ENCODE data around the gene DDX52. TPM values are rescaled to one million over a fixed set of nuclear protein-coding genes. Genes with fewer than 3 reads are reported as not detected.

DDX52 gene
- total and polyA plus RNA-seq, 7 donors = 7.6 to 21.2 (median 16.5) TPM

DNA sequence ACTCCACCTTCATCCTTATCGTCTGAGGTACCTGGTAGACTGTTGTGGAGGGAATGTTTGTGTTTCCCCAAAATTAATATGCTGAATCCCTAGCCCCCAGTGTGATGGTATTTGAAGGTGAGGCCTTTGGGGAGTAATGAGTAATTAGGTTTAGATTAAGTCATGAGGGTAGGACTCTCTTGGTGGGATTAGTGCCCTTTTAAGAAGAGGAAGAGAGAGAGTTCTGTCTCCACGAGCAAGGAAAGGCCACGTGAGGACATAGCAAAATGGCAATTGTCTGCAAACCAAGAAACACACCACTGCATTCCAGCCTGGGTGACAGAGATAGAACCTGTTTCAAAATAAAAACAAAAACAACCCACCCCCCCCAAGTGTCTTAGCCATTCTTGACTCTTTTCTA is 21.0 kb upstream of the DDX52 start:
- intact Hi-C loops (cut with DNase I) = no loop called here
- H3K36me3 ChIP-seq = no peaks in the 10 kb centered on the region
- 84 to 90% methylated on average over 3 of the region's 3 CpGs for WGBS, 2 donors

DNA sequence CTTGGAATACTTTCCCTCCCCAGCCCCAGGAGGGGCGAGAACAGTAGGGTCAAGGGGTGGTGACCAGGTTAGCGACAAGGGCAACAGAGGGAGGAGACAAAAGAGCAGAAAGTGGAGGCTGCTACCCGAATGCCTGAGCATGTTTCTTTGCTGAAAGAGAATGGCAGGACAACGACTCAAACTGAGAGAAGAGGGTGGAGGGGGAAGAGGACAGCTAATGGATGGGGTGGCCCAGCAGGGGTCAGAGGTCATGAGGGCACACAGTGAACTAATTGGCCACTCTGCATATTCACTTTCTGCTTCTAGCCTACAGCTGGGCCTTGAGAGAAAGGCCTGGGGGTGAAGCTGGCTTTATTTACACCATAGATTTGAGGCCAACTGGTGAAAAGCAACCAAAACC is 19.1 kb upstream of the DDX52 start:
- DNase-seq = no peak
- intact Hi-C loops (cut with DNase I) = no loop called here
- WGBS, 2 donors = 37 to 64% methylated on average over 4 of the region's 4 CpGs
- Histone ChIP-seq H3K4me3 (no peak overlapping the region), H3K9me3 (no peaks in the 10 kb centered on the region), H3K27me3 (no peaks in the 10 kb centered on the region), H3K27ac (no peak overlapping the region), H3K36me3 (no peaks in the 10 kb centered on the region), H3K4me1 (no peaks in the 10 kb centered on the region)
- TF ChIP-seq EP300 (IDR thresholded peaks at IDR 0.05) = no peak
- no peak for TF ChIP-seq POLR2AphosphoS5 (IDR thresholded peaks at IDR 0.05)
- TF ChIP-seq, protein P1, sequence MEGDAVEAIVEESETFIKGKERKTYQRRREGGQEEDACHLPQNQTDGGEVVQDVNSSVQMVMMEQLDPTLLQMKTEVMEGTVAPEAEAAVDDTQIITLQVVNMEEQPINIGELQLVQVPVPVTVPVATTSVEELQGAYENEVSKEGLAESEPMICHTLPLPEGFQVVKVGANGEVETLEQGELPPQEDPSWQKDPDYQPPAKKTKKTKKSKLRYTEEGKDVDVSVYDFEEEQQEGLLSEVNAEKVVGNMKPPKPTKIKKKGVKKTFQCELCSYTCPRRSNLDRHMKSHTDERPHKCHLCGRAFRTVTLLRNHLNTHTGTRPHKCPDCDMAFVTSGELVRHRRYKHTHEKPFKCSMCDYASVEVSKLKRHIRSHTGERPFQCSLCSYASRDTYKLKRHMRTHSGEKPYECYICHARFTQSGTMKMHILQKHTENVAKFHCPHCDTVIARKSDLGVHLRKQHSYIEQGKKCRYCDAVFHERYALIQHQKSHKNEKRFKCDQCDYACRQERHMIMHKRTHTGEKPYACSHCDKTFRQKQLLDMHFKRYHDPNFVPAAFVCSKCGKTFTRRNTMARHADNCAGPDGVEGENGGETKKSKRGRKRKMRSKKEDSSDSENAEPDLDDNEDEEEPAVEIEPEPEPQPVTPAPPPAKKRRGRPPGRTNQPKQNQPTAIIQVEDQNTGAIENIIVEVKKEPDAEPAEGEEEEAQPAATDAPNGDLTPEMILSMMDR (IDR thresholded peaks at IDR 0.05) = no peak
- no peak for TF ChIP-seq POLR2A (IDR thresholded peaks at IDR 0.05)

More for the DNA sequence above, 21.0 kb upstream of the DDX52 start:
- H3K27me3 ChIP-seq = no peaks in the 10 kb centered on the region
- H3K4me1 ChIP-seq = no peaks in the 10 kb centered on the region
- H3K27ac ChIP-seq = no peak overlapping the region
- H3K4me3 ChIP-seq = no peak overlapping the region
- H3K9me3 ChIP-seq = no peaks in the 10 kb centered on the region
- DNase-seq = no peak
- no peak for TF ChIP-seq EP300 (IDR thresholded peaks at IDR 0.05)
- no peak for TF ChIP-seq POLR2A (IDR thresholded peaks at IDR 0.05)
- TF ChIP-seq POLR2AphosphoS5 (IDR thresholded peaks at IDR 0.05) = no peak
- TF ChIP-seq, protein P1 (IDR thresholded peaks at IDR 0.05) = no peak

DNA sequence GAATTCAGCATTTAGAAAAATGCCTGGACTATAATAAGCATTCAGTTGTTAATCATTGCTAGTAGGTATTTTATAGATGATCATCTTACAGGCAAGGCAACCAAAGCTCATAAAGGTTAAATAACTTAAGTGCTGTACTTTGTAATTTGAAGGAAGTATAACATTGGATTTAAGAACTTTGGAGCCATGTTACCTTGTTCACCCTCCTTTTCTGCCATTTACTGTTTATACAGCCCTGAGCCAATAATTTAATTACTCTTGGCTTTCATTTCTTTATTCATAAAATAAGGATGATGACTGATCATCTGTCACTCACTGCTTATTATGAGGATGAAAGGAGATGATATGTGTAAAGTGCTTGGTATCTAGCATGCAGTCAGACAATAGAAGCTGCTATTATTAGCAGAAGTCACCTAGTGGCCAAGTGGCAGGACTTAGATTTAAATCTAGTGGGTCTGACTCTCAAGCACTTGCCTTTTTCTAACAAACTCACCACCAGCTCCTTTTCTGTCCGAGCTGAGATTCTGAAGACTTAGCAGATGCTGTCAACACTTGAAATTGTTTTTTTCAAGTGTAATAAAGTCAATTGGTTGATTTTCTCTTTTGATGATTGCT is 18.3 kb upstream of the DDX52 start:
- Histone ChIP-seq H3K27me3 (no peaks in the 10 kb centered on the region), H3K27ac (no peak overlapping the region), H3K4me3 (no peak overlapping the region), H3K36me3 (no peaks in the 10 kb centered on the region), H3K9me3 (no peaks in the 10 kb centered on the region), H3K4me1 (no peaks in the 10 kb centered on the region)
- no peak for DNase-seq
- intact Hi-C loops (cut with DNase I) = no loop called here
- TF ChIP-seq, protein P1 (IDR thresholded peaks at IDR 0.05) = no peak
- no peak for TF ChIP-seq POLR2AphosphoS5 (IDR thresholded peaks at IDR 0.05)
- TF ChIP-seq EP300 (IDR thresholded peaks at IDR 0.05) = no peak
- no peak for TF ChIP-seq POLR2A (IDR thresholded peaks at IDR 0.05)
- WGBS, 2 donors = 14 to 53% methylated on average over 1 of the region's 1 CpG

DNA sequence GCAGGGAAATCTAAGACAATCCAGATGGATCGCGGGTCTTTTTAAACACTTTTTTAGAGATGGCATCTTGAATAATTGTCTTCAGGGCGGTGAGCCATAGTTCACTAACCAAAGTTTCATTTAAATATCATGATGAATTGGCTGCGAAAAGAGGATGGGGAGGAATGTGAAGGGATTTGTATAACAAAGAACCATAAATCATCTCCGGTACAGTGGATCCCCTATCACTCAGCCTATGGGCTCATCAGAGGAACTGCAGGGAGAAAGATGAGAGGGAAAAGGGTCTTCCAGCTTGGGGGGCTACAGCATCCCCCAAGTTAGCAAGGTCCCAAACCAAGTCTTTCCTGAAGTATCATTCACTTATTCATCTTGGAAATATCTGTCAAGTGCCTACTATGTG is 16.7 kb upstream of the DDX52 start:
- WGBS, 2 donors = 89 to 92% methylated on average over 5 of the region's 5 CpGs
- no peak for DNase-seq
- Histone ChIP-seq H3K4me3 (no peak overlapping the region), H3K27ac (no peak overlapping the region), H3K4me1 (no peaks in the 10 kb centered on the region), H3K36me3 (no peaks in the 10 kb centered on the region), H3K9me3 (no peaks in the 10 kb centered on the region), H3K27me3 (no peaks in the 10 kb centered on the region)
- intact Hi-C loops (cut with DNase I) = no loop called here
- no peak for TF ChIP-seq EP300 (IDR thresholded peaks at IDR 0.05)
- TF ChIP-seq POLR2A (IDR thresholded peaks at IDR 0.05) = no peak
- TF ChIP-seq, protein P1 (IDR thresholded peaks at IDR 0.05) = no peak
- TF ChIP-seq POLR2AphosphoS5 (IDR thresholded peaks at IDR 0.05) = no peak

DNA sequence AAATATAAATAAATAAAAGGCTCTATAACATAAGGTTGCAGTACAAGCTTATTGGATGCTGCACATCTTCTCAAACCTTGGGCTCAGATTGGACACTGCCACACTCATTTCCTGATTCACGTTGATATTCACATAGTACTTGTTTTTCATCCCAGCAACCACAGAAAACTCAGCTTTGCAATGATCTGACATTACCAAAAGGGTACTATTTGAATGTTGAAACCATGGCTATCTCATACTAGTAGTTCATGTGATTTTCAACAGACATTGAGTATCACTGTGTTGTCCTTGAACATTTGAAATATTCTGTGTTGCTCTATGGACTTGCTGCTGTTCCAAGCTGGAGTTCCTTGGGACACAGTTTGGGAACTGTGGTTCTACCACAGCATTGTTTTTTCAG is 14.0 kb upstream of the DDX52 start:
- WGBS, 2 donors = 72 to 80% methylated on average over 1 of the region's 1 CpG
- Histone ChIP-seq H3K9me3 (no peaks in the 10 kb centered on the region), H3K36me3 (no peaks in the 10 kb centered on the region), H3K4me3 (no peak overlapping the region), H3K27ac (no peak overlapping the region), H3K27me3 (no peaks in the 10 kb centered on the region), H3K4me1 (no peaks in the 10 kb centered on the region)
- TF ChIP-seq POLR2A (IDR thresholded peaks at IDR 0.05) (no peak), EP300 (IDR thresholded peaks at IDR 0.05) (no peak), POLR2AphosphoS5 (IDR thresholded peaks at IDR 0.05) (no peak)
- TF ChIP-seq, protein P1 (IDR thresholded peaks at IDR 0.05) = no peak
- intact Hi-C loops (cut with DNase I) = no loop called here
- no peak for DNase-seq

Data from sigmoid colon (tissue), 7 donors.